Subcutaneous adipose tissue (tissue), 4 donors: ENCODE data around the gene THAP7. TPM values are rescaled to one million over a fixed set of nuclear protein-coding genes. Genes with fewer than 3 reads are reported as not detected.

Experiments used
- CTCF ChIP-seq: fragments of 450-650 bp; IDR thresholded peaks from one replicate; pipeline ENCODE4 v1.5.1; 2016; ENCODE audit warnings: low read depth, mild to moderate bottlenecking, control low read depth, antibody characterized with exemption, moderate library complexity
- total RNA-seq, 4 donors: library from RNA; depleted of rRNA; stranded (reverse); fragments of >200 nt; gene quantifications; one replicate each; pipeline ENCODE4 v1.1.0, GENCODE V29; 2016

The THAP7 gene
- total RNA-seq, 4 donors from 2014 or later = 20.7 to 26.6 (median 23.5) TPM

- TF ChIP-seq CTCF = no peak
Observed at GRCh38 chr22:21043860-21044535, 42.1 kb upstream of the THAP7 start.

GRCh38 chr22:21042978-21043859 lies 41.3 kb upstream of the THAP7 start:
- no peak for TF ChIP-seq CTCF

DNA sequence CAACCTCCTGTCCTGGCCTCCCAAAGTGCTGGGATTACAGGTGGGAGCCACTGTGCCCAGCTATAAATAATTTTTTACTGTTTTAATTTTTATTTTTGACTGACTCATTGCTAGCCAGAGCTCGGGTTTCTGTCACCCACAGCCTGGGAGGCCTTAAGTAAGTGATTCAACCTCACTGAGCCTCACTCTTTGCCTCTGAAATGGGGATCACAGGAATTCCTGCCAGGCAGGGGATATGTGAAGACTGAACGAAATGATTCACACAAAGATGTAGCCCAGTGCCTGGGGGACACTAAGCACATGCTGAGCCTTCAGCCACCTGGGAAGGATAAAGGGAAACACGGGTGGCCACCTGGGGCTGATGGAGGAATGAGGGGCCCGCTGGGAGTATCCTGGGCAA lies 40.0 kb upstream of the THAP7 start:
- no peak for TF ChIP-seq CTCF

- no peak for TF ChIP-seq CTCF
Observed at GRCh38 chr22:21038405-21038804, 36.5 kb upstream of the THAP7 start.

GRCh38 chr22:21034989-21035388 lies 33.1 kb upstream of the THAP7 start:
- TF ChIP-seq CTCF = no peak

DNA sequence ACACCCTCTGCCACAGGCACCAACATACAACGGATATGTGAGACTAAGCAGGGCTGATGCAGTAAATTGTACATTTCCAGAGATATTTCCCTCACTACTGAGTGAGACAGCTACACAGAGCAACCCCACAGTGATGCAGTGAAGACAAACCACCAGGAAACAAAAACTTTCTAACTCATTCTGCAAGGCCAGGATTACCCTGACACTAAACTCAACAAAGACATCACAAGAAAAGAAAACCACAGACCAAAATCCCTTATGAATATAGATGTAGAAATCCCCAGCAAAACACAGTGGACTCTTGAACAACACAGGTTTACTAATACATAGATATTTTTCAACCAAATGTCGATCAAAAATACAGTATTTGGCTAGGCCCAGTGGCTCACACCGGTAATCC lies 32.0 kb upstream of the THAP7 start:
- TF ChIP-seq CTCF = no peak
